Heart right ventricle (tissue), 16 donors: ENCODE data around the gene CCDC74B. TPM values are rescaled to one million over a fixed set of nuclear protein-coding genes. Genes with fewer than 3 reads are reported as not detected.
"Not testable (repeated sequence)": the region's sequence is repeated elsewhere in the genome, so short reads cannot be mapped to it uniquely, and the experiment has no call there.

Source experiments
- ATAC-seq, 8 donors: fragments of 200-7000 bp; cut with Tn5 transposase; one replicate each; pipeline ENCODE4 v1.9.1; 2020; ENCODE audit warnings: mild to moderate bottlenecking in 8 of 8, moderate library complexity in 8 of 8, moderate number of reproducible peaks in 1 of 8
- DNase-seq, 2 donors: peaks; one replicate each; pipeline ENCODE4 v3.0.0-alpha.2; 2020
- H3K27ac ChIP-seq, 10 donors: fragments of 200-600 bp; sonication (generic) in 2 of 10; one replicate each; pipeline versions ENCODE4 v1.5.0 to v1.8.0; 2020 to 2022; ENCODE audit warnings: mild to moderate bottlenecking in 3 of 10
- H3K27me3 ChIP-seq, 7 donors: fragments of 200-600 bp; one replicate each; pipeline ENCODE4 v1.8.0; 2021 to 2022; ENCODE audit warnings: mild to moderate bottlenecking in 2 of 7
- H3K36me3 ChIP-seq, 9 donors: fragments of 200-600 bp; sonication (generic) in 1 of 9; one replicate each; pipeline versions ENCODE4 v1.5.0 to v1.8.0; 2020 to 2022; ENCODE audit warnings: mild to moderate bottlenecking in 2 of 9
- H3K4me1 ChIP-seq, 9 donors: fragments of 200-600 bp; sonication (generic) in 1 of 9; one replicate each; pipeline versions ENCODE4 v1.5.0 to v1.8.0; 2020 to 2022; ENCODE audit warnings: mild to moderate bottlenecking in 4 of 9
- H3K4me3 ChIP-seq, 10 donors: fragments of 200-600 bp; sonication (generic) in 2 of 10; one replicate each; pipeline versions ENCODE4 v1.5.0 to v1.8.0; 2020 to 2022; ENCODE audit warnings: mild to moderate bottlenecking in 7 of 10, moderate library complexity in 2 of 10
- H3K9me3 ChIP-seq, 11 donors: fragments of 200-600 bp in 10 of 11; sonication (generic) in 2 of 11; one replicate each; pipeline versions ENCODE4 v1.5.0 to v1.8.0; 2013 to 2022; ENCODE audit warnings: mild to moderate bottlenecking in 2 of 11, control low read depth in 1 of 11, moderate library complexity in 1 of 11
- WGBS, 2 donors: extraction: QIAGEN DNeasy Blood & Tissue Kit; methylation state at CpG; one replicate each; pipeline ENCODE4 v1.1.7; 2013; ENCODE audit warnings: inconsistent platforms in 1 of 2; 5-methylcytosine and 5-hydroxymethylcytosine counted together
- intact Hi-C, 10 donors: fragments of 100-400 bp; cut with DNase I; formaldehyde crosslinking; loops; one replicate each; pipeline versions ENCODE4 v1.11.1 to v1.14.2; 2022
- long read RNA-seq, 3 donors: library from polyadenylated mRNA; unstranded; transcript quantifications; one replicate each; pipeline ENCODE4 v2.0.0, GENCODE V29; 2020 to 2021
- polyA plus RNA-seq, 2 donors: library from polyadenylated mRNA; stranded (reverse); fragments of 200-250 nt; gene quantifications; one replicate each; pipeline ENCODE4 v1.2.3, GENCODE V29; 2013
- total RNA-seq, 10 donors: library from RNA; stranded (reverse); fragmentation: NEBNext Ultra II Directional in 3 of 10; extraction: Animal tissue kit (Norgen Biotek cat#: 25700) in 3 of 10; gene quantifications; one replicate each; pipeline versions ENCODE4 v1.2.1 to v1.2.4, GENCODE V29; 2021 to 2023
- TF ChIP-seq, protein P1 (sequence below), 9 donors: fragments of 200-600 bp; sonication (generic) in 2 of 9; IDR thresholded peaks; one replicate each; pipeline versions ENCODE4 v1.5.0 to v1.8.0; 2021 to 2022; ENCODE audit warnings: antibody characterized with exemption in 9 of 9, mild to moderate bottlenecking in 5 of 9, moderate library complexity in 1 of 9
- donor health status: Arrhythmogenic right ventricular cardiomyopathy.
- donor health status: ischemic (EF 13 %, LVEDD 7.1; RV severe dilation, severe dysfunction).
- donor health status: healthy with polysubstance abuse.
- donor health status: DM: no; HTN: yes; CAD: no.
- donor health status: DM: no; HTN: no; CAD: no.
- donor health status: ischemic (EF 25% LVEDD 6.9; RV normal size, moderate dysfunction).
- donor health status: ischemic (EF 25% LVEDD 5.7; RV mildly dilated, moderate dysfunction).
- donor health status: healthy.
- donor health status: DM: yes; HTN: yes; CAD: no.
- donor health status: Ischemic cardiomyopathy.
- donor health status: ischemic (EF 35%, LVEDD 5.7; RV mildly dilated, moderate dysfunction).
- donor health status: nonischemic (EF 11% LVEDD 7.7; RV severe dilation, severe dysfunction).
- donor health status: DM: yes; HTN: yes; CAD: no.
- donor health status: PGD.
- donor health status: ischemic (EF 29% LVEDD 5.4; RV normal size, mild dysfunction).
- donor health status: nonischemic (EF 23%, LVEDD 6.1; RV moderate dilation, normal function).

CCDC74B gene
- total RNA-seq: 1 to 10 TPM in 1 of 10 donors, under 1 TPM in 8, not detected in 1; 0.25 to 1.4 (median 0.47) TPM
- polyA plus RNA-seq: under 1 TPM; 0.66 to 0.86 TPM
- long read RNA-seq, donor 1, partial matches to known transcripts: 0 of 1 reads
- long read RNA-seq, donor 1, other reads (novel, unspliced or antisense): 1 of 1 reads
- long read RNA-seq, donor 2, partial matches to known transcripts: 0 of 1 reads
- long read RNA-seq, donor 2, other reads (novel, unspliced or antisense): 1 of 1 reads
- long read RNA-seq, donor 3: 0 reads

- H3K36me3 ChIP-seq, intact Hi-C loops, H3K27ac ChIP-seq, H3K4me1 ChIP-seq, H3K9me3 ChIP-seq: not testable (repeated sequence)
- DNase-seq (peak; percentile 15 to 45), ATAC-seq (peak; percentile 50 to 87 (median 68))
- Histone ChIP-seq H3K4me3 (peak within 1 kb of the TSS in 9 of 10 donors; percentile 23 to 52 (median 46)), H3K27me3 (peaks cover 0 to 38% (median 13%) of the 10 kb centered on the region in 7 donors)
- WGBS, 2 donors: 4 to 11% methylated on average over 28 to 30 of the region's 30 CpGs
These were observed at the start of gene CCDC74B for GRCh38 chr2:130145006-130145414. CCDC74B (minus strand) TSS chr2:130145112; CDS start chr2:130144996, 116 bp downstream.

GRCh38 chr2:130193824-130194223 is 48.9 kb upstream of the CCDC74B start:
- H3K4me3 ChIP-seq: peak overlapping the region in 1 of 10 donors; percentile 18
- H3K36me3 ChIP-seq: peaks cover 0 to 17% (median 0%) of the 10 kb centered on the region in 9 donors
- H3K9me3 ChIP-seq, DNase-seq, H3K27ac ChIP-seq, intact Hi-C loops, H3K27me3 ChIP-seq, ATAC-seq: not testable (repeated sequence)
- peaks cover 0 to 14% (median 0%) of the 10 kb centered on the region in 9 donors for H3K4me1 ChIP-seq
- WGBS, 2 donors: 87 to 90% methylated on average over 20 to 22 of the region's 22 CpGs

- ATAC-seq, H3K9me3 ChIP-seq, DNase-seq, H3K27ac ChIP-seq, H3K27me3 ChIP-seq, intact Hi-C loops: not testable (repeated sequence)
- Histone ChIP-seq H3K36me3 (peaks cover 0 to 17% (median 0%) of the 10 kb centered on the region in 9 donors), H3K4me1 (peaks cover 0 to 14% (median 0%) of the 10 kb centered on the region in 9 donors), H3K4me3 (peak overlapping the region in 1 of 10 donors; percentile 18)
- WGBS, 2 donors: 69 to 73% methylated on average over 3 of the region's 3 CpGs
These were observed 47.5 kb upstream of the CCDC74B start for GRCh38 chr2:130192451-130192850.

DNA sequence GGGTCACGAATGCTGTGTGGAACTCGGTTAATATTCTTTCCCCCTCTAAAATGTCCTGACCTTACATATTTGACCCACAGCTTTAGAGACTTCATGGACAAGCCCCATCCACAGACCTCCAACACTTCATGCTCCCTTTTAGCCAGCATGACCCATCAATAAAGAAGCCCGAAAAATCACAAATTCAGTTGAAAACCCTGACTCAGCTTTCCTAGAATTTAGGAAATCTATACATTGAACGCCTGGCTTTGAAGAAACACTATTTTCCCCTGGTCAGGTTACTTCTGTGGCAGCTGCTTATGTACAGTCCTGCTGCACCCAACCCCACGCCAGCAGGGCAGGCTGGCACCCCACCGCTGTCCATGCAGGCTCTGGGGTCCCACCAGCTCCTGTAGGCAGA is 46.4 kb upstream of the CCDC74B start:
- H3K4me3 ChIP-seq, intact Hi-C loops, H3K27me3 ChIP-seq, ATAC-seq, H3K9me3 ChIP-seq, DNase-seq, H3K27ac ChIP-seq: not testable (repeated sequence)
- WGBS, 2 donors: 95 to 96% methylated on average over 6 of the region's 6 CpGs
- Histone ChIP-seq H3K36me3 (peaks cover 0 to 20% (median 0%) of the 10 kb centered on the region in 9 donors), H3K4me1 (peaks cover 0 to 14% (median 0%) of the 10 kb centered on the region in 9 donors)

GRCh38 chr2:130190237-130190636 is 45.3 kb upstream of the CCDC74B start:
- TF ChIP-seq, protein P1, sequence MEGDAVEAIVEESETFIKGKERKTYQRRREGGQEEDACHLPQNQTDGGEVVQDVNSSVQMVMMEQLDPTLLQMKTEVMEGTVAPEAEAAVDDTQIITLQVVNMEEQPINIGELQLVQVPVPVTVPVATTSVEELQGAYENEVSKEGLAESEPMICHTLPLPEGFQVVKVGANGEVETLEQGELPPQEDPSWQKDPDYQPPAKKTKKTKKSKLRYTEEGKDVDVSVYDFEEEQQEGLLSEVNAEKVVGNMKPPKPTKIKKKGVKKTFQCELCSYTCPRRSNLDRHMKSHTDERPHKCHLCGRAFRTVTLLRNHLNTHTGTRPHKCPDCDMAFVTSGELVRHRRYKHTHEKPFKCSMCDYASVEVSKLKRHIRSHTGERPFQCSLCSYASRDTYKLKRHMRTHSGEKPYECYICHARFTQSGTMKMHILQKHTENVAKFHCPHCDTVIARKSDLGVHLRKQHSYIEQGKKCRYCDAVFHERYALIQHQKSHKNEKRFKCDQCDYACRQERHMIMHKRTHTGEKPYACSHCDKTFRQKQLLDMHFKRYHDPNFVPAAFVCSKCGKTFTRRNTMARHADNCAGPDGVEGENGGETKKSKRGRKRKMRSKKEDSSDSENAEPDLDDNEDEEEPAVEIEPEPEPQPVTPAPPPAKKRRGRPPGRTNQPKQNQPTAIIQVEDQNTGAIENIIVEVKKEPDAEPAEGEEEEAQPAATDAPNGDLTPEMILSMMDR (IDR thresholded peaks at IDR 0.05): no peak
- intact Hi-C loops: no loop called here
- ATAC-seq (peak in 1 of 8 donors; percentile 24), DNase-seq (no peak)
- Histone ChIP-seq H3K4me3 (no peak overlapping the region), H3K27ac (no peak overlapping the region), H3K27me3 (no peaks in the 10 kb centered on the region), H3K36me3 (peaks cover 0 to 20% (median 0%) of the 10 kb centered on the region in 9 donors), H3K4me1 (peaks cover 0 to 8% (median 0%) of the 10 kb centered on the region in 9 donors), H3K9me3 (no peaks in the 10 kb centered on the region)
- WGBS, 2 donors: 87 to 94% methylated on average over 15 of the region's 15 CpGs

GRCh38 chr2:130188958-130189357 is 44.0 kb upstream of the CCDC74B start:
- not testable (repeated sequence) for H3K9me3 ChIP-seq
- intact Hi-C loops: loop anchor here in 3 of 10 donors (10.0 kb wide), 3 partner anchors 136 to 1296 kb away; no protein-coding TSS in a partner anchor

DNA sequence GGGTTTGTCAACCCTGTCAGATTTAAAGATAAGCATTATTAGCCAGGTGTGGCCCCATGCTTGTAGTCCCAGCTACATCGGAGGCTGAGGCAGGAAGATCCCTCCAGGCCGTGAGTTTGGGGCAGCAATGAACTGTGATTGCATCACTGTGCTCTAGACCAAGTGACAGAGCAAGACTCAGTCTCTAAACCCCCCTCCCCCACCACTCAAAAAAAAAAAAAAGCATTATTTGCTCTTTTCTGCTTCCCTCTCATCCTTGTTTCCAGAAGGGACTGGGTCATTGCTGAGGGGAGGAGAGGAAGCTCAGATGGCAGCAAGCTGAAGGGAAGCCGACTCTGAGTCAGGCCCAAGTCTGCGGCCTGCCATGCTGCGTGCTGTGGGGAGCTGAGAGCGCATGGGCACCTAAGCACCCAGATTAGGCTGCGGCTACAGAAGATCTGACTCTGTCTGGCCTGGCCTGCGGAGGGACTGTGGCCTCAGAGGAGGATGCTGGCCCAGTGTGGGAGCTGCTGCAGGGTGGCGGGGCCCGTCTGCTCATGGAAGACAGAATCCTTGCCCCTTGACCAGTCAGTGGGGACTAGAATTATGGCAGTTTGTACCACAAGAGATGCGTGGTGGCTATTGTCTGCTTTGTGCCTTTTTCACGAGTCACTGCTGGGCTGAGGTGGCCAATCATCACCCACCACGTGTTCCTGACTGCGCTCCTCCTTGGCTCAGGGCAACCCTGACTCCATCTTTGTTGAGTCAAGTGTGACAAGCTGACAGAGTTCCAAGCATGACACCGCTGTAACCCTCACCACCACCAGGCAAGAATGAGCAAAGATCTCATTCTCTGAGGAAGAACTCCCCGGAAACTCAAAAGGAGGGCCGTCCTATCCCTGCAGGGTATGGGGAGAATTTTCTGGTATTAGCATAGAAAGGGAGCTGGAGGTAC is 43.2 kb upstream of the CCDC74B start:
- DNase-seq, H3K27ac ChIP-seq, H3K27me3 ChIP-seq, H3K4me3 ChIP-seq, ATAC-seq, H3K9me3 ChIP-seq: not testable (repeated sequence)
- Histone ChIP-seq H3K36me3 (peaks cover 0 to 26% (median 0%) of the 10 kb centered on the region in 9 donors), H3K4me1 (peaks cover 5 to 12% (median 7%) of the 10 kb centered on the region in 9 donors)
- 92% methylated on average over 17 of the region's 17 CpGs for WGBS, 2 donors
- intact Hi-C loops: loop anchor here in 3 of 10 donors (10.0 kb wide), 3 partner anchors 137 to 1297 kb away; no protein-coding TSS in a partner anchor

More at GRCh38 chr2:130188958-130189357, 44.0 kb upstream of the CCDC74B start:
- not testable (repeated sequence) for H3K27ac ChIP-seq, H3K4me3 ChIP-seq, DNase-seq, H3K27me3 ChIP-seq, H3K4me1 ChIP-seq
- 64 to 75% methylated on average over 4 of the region's 4 CpGs for WGBS, 2 donors
- peak in 1 of 8 donors; percentile 25 for ATAC-seq
- peaks cover 0 to 24% (median 0%) of the 10 kb centered on the region in 9 donors for H3K36me3 ChIP-seq
